ENCODE measurements around the gene RAB31.

Gene RAB31

DNA sequence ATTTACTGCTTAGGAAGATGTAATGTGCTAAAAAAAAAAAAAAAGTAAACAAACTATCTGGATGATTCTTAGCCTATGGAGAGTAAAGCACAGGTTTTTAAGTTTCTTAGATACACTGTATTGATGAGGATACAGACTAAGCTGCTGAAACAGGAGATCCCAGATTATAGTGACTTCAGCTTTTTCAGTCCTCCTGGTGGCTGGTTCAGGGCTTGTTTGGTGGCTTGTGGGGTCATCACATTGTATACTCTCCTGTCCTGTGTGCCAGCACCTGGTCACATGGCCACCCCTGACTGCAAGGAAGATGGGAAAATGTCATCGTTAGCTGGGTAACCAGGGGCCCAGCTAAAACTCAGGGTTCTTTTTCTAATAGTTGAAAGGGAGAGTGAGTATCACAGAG, 31.4 kb downstream of the RAB31 start:
- no peak for DNase-seq

DNA sequence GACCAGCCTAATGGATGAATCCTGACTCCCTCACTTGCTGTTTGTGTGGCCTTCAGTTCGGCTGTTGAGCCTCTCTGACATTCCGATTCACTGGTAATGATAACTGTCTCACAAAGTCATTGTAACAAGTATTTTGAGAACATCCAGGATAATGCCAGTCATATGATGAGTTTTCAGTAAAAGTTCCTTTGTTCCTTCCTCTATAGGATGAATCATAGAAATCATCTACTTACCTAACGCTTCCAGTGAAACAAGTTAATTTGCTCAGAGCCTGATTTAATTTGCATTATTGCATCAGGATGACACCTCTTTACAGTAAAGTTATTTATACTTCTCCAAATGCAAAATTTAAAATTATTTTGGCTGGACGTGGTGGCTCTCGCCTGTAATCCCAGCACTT, 32.0 kb downstream of the RAB31 start:
- no peak for DNase-seq

DNA sequence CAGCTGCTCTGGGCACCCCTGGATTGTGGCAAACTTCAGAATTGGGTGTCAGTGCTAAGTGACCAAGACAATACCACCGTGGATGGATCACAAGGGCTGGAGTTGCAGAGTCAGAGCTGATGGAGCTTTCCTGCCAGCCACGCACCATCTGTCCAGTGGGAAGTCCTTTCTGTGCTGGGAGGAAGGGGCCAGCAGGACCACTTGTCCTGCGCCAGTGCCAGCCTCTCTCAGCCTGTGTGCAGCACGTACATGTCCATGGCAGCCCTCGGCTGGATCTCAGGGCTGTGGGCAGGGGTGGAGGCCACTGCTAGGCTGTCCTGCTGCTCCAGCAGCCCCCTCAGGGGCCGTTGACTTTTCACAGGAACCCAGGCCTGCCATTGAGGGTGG, 33.3 kb downstream of the RAB31 start:
- no peak for DNase-seq

DNA sequence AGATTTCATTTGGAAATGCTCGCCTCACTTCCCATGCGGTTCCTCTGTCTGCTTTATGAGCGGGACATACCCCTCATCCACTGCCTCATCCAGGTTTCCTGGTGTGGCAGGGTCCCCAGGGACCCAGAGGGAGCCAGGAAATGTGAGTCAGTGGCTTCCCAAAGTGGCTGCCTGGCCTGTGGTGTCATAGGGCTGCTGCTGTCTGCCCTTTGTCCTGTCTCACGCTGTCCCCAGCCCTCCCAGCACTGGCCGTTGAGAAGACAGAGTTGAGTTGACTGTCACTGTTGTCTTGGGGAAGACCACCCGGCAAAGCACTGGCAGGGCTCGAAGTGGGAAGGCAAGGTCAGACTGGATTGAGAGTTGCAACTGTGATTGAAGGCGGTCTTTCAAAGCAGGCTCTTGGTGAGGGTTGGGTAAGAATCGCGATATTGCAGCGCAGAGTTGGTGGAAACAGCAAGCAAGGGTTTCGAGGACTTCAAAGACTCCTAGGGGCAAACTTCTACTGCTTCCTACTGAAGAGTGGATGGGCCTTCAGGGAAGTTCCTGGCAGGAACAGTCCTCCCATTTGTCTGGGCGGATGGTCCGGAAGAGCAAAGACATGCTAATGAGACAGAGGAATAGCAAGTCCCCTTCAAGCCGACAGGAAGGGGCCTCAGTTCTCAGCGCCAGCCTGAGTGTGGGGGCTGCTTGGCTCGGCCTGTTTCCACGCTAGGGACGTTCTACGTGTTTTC, 33.9 kb downstream of the RAB31 start:
- DNase-seq = no peak

DNA sequence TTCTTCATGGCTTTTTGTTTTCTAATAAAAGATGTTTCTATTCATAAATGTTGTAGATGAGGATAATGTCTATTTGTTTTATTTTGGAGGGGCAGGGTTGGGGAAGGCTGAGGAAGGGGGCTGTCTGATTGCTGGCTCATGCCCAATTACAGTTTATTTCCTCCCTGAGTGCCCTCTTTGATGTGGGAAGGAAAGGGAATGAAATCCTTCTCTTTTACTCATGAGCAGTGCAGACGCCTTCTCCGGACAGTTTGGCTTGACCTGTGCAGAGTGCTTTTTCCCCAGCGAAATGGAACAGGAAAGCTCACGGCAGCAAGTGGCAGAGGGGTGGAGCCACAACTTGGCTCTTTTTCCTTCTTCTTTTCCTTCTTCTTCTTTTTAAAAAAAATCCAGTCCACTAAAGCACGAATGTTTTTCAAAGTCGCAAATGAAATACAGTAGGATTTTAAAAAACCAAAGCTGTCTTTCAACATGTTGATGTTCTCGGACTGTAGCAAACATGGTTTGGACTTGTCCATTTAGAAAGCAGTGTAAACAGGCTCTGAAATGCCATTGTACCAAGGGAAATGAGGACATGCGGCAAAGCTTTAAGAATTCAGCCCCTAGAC, 34.5 kb downstream of the RAB31 start:
- DNase-seq = no peak

DNA sequence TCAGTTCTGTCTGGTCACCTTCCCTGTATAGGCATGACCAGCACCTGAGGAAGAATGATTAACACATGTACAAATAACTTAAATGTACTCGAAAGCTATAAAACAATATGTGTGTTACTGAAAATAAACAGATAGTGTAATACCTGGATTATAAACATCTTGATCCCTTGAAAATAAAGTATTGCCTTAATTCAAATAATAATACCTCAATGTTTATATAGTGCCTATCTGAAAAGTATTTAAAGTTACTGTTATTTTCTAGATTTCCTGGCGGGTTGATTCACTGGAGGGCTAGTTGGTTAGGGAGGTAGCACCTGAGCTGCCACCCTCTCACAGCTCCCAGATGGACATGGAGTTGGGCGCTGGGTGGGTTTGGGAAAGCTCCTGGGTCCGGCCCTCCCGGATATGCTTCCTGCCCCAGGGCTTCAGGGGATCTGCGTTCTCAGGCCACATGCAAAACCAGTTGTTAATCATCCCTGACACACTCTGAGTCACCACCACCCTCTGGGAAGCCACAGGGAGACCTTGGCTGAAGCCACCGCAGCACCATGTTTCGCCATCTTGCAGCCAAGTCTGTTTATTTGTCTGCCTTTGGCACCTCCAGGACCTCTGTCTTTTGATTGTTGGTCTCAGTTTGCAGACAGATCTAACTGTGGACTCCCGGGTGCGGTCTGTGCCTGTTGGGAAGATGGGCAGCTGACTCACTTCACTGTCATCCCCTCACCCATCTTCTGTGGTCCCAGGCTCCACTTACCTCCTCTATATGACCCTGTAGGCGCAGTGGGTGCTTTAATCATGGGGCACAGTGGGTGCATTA, 35.3 kb downstream of the RAB31 start:
- peak; percentile 24 to 37 for DNase-seq

DNA sequence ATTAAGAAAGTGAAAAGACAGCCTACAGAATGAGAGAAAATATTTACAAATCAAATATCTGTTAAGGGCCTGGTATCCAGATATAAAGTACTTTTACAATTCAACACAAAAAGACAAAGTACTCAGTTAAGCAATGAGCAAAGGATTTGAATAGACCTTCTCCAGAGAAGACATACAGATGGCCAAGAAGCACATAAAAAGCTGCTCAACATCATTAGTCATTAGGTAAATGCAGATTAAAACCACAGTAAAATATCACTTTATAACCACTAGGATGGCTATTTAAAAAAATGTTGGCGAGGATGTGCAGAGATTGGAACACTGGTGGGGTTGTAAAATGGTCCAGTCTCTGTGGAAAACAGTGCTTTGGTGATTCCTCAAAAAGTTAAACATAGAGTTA, 38.9 kb downstream of the RAB31 start:
- DNase-seq = no peak

DNA sequence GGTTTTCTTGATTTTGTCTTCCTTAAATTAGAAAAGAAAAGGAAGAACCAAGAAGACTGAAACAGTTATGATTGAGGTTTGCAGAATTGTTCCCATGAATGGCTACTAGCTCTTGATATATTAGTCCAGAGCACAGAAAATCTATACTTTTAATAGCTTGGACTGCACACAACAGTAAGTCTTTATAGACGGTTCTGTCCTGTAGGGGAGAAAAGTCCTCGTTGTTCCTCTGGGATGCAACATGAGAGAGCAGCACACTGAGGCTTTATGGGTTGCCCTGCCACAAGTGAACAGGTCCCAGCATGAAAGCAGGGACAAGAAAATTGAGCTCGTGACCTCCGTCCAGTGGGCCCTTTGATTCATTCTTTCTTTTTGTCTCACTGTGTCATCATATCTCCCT, 41.5 kb downstream of the RAB31 start:
- DNase-seq = no peak

DNA sequence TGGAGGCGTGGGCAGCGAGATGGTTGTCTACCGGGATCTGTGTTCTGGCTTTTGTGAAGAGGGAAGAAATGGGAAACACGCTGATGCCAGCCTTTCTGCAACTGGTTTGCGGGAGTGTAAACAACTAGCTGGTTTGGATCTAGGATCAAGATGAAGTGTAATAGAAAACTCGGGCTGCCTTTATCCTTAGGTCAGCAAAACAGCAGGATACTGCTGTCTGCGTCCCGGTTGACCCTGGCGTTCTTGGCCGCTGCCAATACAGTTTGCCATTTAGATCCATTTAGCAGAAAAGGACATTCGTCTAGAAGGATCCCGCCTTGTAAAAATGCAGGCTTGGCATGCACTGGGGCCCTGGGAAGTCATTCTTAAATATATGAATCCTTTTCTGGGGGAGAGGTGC, 42.0 kb downstream of the RAB31 start:
- no peak for DNase-seq

DNA sequence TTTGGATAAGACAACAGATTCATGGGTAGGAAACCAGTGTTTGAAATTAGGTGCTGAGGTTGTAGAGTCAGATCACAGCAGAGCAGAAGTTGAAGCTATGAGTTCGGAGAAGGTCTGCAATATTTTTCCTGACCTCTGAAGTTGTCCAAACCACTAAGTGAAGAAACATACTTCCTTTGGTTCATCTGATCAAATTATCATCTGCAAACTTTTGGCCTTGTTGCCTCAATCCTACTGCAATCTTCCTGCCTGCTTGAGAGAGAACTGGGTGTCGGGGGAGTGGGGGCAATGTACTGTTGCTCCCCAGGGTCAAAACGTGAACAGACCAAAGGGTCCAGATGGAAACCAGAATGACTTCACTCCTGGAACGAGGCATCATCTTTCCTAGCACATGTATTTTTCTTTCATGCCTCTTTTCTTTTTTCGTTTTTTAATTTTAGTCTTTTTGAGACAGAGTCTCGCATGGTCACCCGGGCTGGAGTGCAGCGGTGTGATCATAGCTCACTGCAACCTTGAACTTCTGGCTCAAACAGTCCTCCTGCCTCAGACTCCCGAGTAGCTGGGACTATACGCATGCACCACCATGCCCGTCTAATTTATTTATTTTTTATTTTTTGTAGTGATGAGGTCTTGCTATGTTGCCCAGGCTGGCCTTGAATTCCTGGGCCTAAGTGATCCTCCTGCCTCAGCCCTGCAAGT, 42.7 kb downstream of the RAB31 start:
- DNase-seq = no peak

DNA sequence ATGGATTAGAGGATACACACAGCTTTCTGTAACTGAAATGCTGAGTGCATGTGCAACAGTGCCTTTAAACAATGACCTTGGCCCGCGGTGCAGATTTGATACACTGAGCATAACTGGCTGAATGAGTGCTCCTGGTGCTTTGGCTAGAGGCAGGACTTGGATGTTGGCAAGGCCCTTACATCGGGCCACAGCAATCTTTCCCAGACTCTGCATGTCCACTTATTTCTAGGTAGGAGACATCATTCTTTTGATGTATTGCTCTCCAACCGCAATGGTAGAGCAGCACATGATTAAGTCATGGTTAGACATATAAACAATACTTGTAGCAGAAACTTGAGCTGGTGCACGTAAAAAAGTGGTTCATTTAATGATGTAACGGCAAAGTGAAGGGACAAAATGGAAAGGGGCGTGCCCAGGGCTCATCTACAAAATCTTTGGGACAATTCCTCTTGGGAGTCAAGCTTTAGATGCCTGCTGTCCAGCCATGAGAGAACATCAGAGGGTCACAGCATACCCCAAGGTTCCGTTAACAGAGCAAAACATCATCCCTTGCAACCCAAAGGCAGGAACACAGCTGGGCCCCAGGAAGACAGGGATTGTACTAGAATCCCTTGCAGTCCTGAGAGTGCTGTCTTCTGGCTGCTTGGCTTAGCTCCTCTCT, 43.4 kb downstream of the RAB31 start:
- DNase-seq = no peak

DNA sequence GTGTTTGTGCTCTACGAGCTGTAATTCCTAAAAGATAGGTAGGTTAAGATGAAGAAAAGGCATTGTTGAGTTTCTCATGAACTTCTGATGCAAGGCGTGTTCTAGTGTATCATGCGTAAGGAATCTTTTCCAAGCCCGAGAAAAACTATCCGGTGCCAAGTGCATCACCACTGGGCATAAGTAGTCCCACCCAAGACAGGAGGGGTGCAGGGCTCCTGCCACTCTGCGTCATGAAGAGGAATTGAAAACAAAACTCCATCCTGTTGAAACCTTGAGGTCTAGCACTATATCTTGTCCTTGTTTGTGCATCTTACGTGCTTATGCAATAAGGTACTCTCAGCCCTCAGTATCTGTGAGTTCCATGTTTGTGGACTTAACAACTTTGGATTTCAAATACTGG, 45.7 kb downstream of the RAB31 start:
- DNase-seq = no peak

DNA sequence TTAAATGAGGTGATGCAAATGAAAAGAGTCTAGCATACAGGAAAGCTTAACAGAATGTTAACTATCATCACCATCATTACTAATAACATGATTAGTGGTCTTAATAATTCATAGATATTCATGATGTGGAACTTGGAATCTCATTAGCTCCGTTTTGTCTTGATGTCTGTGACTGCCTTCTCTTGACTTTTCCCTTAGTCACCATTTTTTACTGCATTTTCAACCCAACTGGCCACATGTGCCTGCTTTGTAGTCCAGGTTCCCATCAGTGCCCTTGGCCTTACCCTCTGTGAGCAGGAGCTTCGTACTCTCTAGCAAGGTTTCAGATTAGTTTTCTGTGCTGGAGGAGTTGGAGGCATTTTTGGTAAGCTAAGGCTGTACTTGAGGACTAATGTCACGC, 47.0 kb downstream of the RAB31 start:
- DNase-seq = no peak

DNA sequence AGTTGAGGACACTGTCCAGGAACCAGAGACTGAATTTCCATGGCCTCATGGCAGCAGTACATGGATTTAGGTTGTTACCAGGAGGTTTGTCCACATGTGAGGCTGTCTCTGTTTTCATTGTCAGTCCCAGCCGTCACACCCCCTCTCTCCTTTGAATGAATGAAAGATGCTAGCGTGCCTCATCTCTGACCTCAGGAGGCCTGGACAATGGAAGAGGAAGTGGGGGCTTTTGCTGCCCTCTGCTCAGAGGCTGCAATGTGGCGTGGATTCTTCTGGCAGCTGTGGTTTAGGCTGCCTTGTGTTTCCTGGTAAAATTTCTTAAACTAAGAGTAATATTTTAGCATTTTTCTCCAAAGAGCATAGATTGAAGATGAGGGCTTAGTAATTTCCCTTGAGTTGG, 47.5 kb downstream of the RAB31 start:
- no peak for DNase-seq

DNA sequence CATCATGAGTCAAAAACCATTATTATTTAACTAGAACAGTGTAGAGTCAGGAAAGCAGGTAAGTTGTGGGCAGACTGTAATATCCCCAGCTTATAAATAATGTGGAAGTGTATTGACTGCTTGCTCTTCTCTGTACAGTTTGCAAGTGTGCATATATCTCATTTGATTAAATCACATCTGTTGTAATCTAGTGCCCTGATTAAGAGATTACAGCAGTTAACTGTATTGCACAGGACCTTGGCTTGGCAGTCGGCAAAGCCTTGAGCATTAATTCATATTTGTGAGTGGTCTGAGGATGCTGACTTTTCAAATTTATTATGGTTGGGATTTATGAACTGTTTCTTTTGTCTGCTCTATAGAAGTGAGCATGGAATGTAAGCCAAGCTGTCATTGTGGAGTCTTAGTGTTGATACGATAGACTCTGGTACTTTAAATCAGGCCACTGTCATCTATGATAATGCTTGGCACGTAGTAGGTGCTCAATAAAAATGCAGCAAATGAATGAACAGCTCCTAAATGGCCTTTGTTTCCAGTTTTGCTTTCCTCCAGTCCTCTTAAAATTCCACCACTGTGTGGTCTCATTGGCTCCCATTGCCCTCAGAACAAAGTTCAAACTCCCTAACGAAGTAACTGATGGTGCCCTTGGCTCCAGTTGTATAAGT, 48.3 kb downstream of the RAB31 start:
- DNase-seq = no peak

DNA sequence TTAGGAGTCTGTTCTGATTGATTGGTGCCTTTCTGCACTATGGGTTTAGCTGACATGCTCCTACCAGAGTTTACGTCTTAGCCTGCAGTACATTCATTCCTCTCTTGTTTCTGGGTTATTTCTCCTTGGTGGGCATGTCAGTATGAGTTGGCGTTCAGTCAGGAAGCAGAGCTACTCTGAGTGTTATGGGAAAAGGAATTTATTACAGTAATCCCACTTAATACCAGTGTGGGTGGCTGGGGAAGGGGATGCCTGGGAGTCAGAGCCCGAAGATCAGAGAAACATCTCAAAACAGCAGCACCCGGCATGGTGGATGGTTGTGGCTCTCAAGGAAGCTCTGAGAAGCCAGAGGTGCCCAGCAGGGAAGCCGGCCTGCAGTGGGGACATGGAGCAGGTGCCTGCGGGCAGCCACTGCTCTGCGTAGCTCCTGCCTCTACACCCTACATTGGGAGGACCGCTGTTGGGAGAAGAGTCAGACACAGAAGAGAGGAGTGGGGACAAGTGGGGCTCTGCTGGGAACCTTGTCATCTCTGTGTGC, 48.9 kb downstream of the RAB31 start:
- DNase-seq = no peak

DNA sequence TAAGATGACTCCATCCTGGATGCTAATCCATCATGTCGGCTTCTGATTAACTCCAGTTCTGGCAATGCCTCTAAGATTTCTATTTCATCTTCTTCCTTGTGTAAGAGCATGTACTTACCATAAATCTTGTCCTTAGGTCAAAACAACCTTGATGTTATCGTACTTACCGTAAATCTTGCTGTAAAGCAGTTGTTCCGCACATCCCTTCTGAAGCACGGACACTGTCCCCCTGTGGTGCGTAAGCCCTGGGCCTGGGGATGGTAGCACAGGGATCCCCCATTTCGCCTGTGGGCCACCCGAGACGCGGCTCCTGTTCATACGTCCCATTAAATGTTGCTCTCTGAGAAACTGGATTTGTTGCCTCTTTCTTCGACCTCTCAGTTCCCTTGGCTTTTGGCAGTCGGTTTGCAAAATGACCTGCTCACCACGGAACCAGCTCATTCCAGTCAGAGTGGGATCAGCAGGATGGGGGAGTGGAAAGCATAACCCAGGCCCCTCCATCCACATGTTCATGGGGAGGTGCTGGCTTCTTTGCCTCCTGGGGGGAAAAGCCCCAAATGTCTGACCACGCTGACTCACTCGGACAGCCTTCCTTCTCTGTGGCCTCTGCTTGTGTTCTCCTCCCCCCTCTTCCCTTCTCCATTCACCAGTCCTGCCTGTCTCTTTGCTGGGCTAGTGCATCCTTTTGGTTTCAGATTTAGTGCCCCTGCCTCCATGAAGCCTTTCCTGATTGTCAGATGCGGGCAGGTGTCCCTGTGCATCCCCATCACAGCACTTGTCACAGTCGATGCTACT, 49.9 kb downstream of the RAB31 start:
- DNase-seq = no peak

DNA sequence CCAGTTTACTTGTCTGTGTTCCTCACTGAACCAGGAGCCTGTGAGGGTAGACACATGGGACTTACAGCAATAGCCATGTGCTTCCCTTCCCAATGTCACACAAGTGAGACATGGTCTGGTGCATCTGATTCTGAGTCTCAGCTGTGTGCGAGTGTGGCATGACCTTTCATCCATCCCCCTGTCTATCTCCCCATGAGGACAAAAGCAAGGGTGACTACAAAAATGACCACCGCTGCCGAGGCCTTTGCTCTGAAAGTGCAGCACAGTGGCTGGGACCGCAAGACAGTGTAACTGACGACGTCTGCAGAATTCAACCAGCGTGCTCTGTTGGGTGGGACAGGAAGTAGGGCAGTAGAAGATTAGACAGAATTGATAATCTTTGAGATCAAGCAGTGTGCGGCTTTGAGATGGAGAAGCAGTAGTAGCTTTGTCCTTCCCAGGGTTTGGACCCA, 50.5 kb downstream of the RAB31 start:
- DNase-seq = no peak

DNA sequence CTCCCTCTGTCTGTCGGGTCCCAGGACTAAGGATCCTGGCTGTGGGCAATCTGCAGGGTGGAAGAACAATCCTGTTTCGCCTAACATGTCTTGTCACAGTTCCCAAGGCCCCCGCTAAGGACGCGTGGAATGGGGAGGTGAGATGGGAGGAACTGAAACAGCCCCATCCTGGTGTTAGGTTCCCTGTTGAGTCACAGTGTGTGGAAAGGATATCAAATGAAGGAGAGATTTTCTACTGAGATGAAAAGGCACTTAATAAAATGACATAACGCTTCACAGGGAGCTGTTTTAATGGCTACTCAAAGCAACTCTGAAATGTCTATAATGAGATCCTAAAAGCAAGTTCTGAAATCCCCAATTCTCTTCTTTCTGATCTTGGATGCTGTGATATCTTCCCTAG, 52.5 kb downstream of the RAB31 start:
- no peak for DNase-seq

DNA sequence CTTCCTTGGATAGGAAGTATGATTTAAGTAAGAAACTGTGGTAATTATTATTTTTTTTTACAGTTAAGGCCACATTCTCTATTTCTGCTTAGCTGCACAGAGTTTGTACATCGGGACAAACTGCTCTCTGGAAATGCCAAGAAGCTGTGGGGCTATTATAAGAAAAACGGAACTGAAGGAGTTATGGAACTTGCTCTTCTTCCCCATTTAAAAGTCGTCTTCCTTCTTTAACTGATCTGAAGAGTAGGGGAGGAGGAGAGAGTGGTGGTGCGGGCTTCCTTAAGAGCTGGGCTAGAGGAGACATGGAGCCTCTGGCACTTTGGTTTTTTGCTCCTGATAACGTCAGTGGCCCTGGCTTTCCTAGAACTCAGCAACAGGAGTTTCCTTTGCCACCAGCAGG, 54.4 kb downstream of the RAB31 start:
- DNase-seq = no peak

DNA sequence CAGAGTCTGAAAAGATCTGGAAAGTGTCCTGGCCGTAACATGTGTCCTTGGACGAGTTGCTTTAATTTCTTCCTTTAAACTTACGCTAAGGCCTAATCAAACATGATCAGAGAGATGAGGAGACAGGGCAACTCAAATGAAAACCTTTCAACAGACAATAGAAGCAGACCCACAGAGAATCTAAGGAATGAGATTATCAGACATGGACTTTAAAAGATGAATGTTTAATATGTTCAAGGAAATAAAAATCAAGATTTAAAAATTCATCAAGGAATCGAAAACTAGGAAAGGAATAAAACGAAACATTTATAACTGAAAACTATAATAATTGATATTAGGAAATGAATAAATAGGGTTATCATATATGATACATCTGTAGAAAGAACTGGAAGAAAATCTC, 55.1 kb downstream of the RAB31 start:
- no peak for DNase-seq

All from activated T-cell treated with anti-CD3 and anti-CD28 coated beads, Interleukin-2, amount 50 U/mL, for 48 hours (primary cell).